IPS-20b (cell line): ENCODE data around the gene GPC1.
"Not testable (repeated sequence)": the region's sequence is repeated elsewhere in the genome, so short reads cannot be mapped to it uniquely, and the experiment has no call there.

Experiments used
- H3K27ac ChIP-seq: one replicate; pipeline ENCODE4 v1.5.1; 2013; ENCODE audit warnings: low read length
- H3K27me3 ChIP-seq: 2 replicates; pipeline ENCODE4 v1.6.1; 2013; ENCODE audit warnings: mild to moderate bottlenecking, low read length, inconsistent platforms; ENCODE audit not compliant: insufficient read depth
- H3K36me3 ChIP-seq: 2 replicates; pipeline ENCODE4 v1.6.1; 2013; ENCODE audit warnings: low read depth, mild to moderate bottlenecking, inconsistent platforms, low read length, moderate library complexity; ENCODE audit not compliant: insufficient read depth
- H3K4me1 ChIP-seq: 2 replicates; pipeline ENCODE4 v1.6.1; 2013; ENCODE audit warnings: mild to moderate bottlenecking, control low read depth, inconsistent platforms, low read length, moderate library complexity; ENCODE audit not compliant: insufficient read depth
- H3K4me3 ChIP-seq: 2 replicates; pipeline ENCODE4 v1.5.1; 2013; ENCODE audit warnings: mild to moderate bottlenecking, low read length, inconsistent platforms
- H3K9ac ChIP-seq: 2 replicates; pipeline ENCODE4 v1.6.1; 2013; ENCODE audit warnings: low read depth, mild to moderate bottlenecking, inconsistent platforms, low read length, moderate library complexity
- H3K9me3 ChIP-seq: 2 replicates; pipeline ENCODE4 v1.6.1; 2013; ENCODE audit warnings: mild to moderate bottlenecking, low read depth, low read length, inconsistent platforms; ENCODE audit not compliant: insufficient read depth

The GPC1 gene

GRCh38 chr2:240477916-240478315 lies 42.5 kb downstream of the GPC1 start:
- H3K9me3 ChIP-seq: peaks cover 3% of the 10 kb centered on the region; the same call in 1 of the 2 replicates

GRCh38 chr2:240478346-240479110 lies 43.1 kb downstream of the GPC1 start:
- H3K9me3 ChIP-seq: peaks cover 3% of the 10 kb centered on the region; the same call in 1 of the 2 replicates
- no peak overlapping the region for H3K27ac ChIP-seq
- no peak overlapping the region for H3K9ac ChIP-seq
- no peaks in the 10 kb centered on the region for H3K4me1 ChIP-seq
- no peaks in the 10 kb centered on the region for H3K36me3 ChIP-seq
- 0 out of 2 replicates have a peak, but pooled peaks cover 5% of the 10 kb centered on the region for H3K27me3 ChIP-seq
- H3K4me3 ChIP-seq: no peak overlapping the region

More at GRCh38 chr2:240477916-240478315, 42.5 kb downstream of the GPC1 start:
- no peak overlapping the region for H3K4me3 ChIP-seq
- H3K27ac ChIP-seq: no peak overlapping the region
- no peaks in the 10 kb centered on the region for H3K4me1 ChIP-seq
- no peak overlapping the region for H3K9ac ChIP-seq
- 0 out of 2 replicates have a peak, but pooled peaks cover 5% of the 10 kb centered on the region for H3K27me3 ChIP-seq
- no peaks in the 10 kb centered on the region for H3K36me3 ChIP-seq

GRCh38 chr2:240479111-240479501 lies 43.6 kb downstream of the GPC1 start:
- H3K9ac ChIP-seq: no peak overlapping the region
- H3K4me1 ChIP-seq: no peaks in the 10 kb centered on the region
- no peak overlapping the region for H3K4me3 ChIP-seq
- no peaks in the 10 kb centered on the region for H3K36me3 ChIP-seq
- peaks cover 3% of the 10 kb centered on the region; the same call in 1 of the 2 replicates for H3K9me3 ChIP-seq
- 0 out of 2 replicates have a peak, but pooled peaks cover 5% of the 10 kb centered on the region for H3K27me3 ChIP-seq
- H3K27ac ChIP-seq: no peak overlapping the region

GRCh38 chr2:240480834-240481623 lies 45.6 kb downstream of the GPC1 start:
- Histone ChIP-seq H3K27me3 (0 out of 2 replicates have a peak, but pooled peaks cover 5% of the 10 kb centered on the region), H3K27ac (no peak overlapping the region), H3K9me3 (no peaks in the 10 kb centered on the region), H3K4me3 (no peak overlapping the region), H3K36me3 (no peaks in the 10 kb centered on the region), H3K9ac (no peak overlapping the region), H3K4me1 (no peaks in the 10 kb centered on the region)

GRCh38 chr2:240481720-240482119 lies 46.3 kb downstream of the GPC1 start:
- H3K4me1 ChIP-seq: no peaks in the 10 kb centered on the region
- 0 out of 2 replicates have a peak, but pooled peaks cover 5% of the 10 kb centered on the region for H3K27me3 ChIP-seq
- no peaks in the 10 kb centered on the region for H3K9me3 ChIP-seq
- no peaks in the 10 kb centered on the region for H3K36me3 ChIP-seq
- H3K4me3 ChIP-seq: no peak overlapping the region
- no peak overlapping the region for H3K9ac ChIP-seq
- H3K27ac ChIP-seq: no peak overlapping the region

GRCh38 chr2:240482141-240482540 lies 46.7 kb downstream of the GPC1 start:
- Histone ChIP-seq H3K27ac (no peak overlapping the region), H3K9ac (no peak overlapping the region), H3K4me3 (no peak overlapping the region), H3K27me3 (0 out of 2 replicates have a peak, but pooled peaks cover 5% of the 10 kb centered on the region), H3K36me3 (no peaks in the 10 kb centered on the region), H3K9me3 (peaks cover 3% of the 10 kb centered on the region), H3K4me1 (no peaks in the 10 kb centered on the region)

- Histone ChIP-seq H3K27ac (no peak overlapping the region), H3K4me1 (no peaks in the 10 kb centered on the region), H3K27me3 (no peaks in the 10 kb centered on the region), H3K36me3 (no peaks in the 10 kb centered on the region), H3K9ac (no peak overlapping the region), H3K4me3 (no peak overlapping the region), H3K9me3 (peaks cover 42% of the 10 kb centered on the region)
These were observed 56.0 kb downstream of the GPC1 start for GRCh38 chr2:240491483-240491882.

- no peaks in the 10 kb centered on the region for H3K4me1 ChIP-seq
- no peaks in the 10 kb centered on the region for H3K36me3 ChIP-seq
- no peak overlapping the region for H3K4me3 ChIP-seq
- no peak overlapping the region for H3K27ac ChIP-seq
- H3K9me3 ChIP-seq: peaks cover 23% of the 10 kb centered on the region; the same call in 1 of the 2 replicates
- H3K27me3 ChIP-seq: no peaks in the 10 kb centered on the region
- H3K9ac ChIP-seq: no peak overlapping the region
These were observed 58.8 kb downstream of the GPC1 start for GRCh38 chr2:240494194-240494793.

- not testable (repeated sequence) for H3K4me3 ChIP-seq, H3K27ac ChIP-seq, H3K9ac ChIP-seq, H3K36me3 ChIP-seq, H3K4me1 ChIP-seq, H3K27me3 ChIP-seq
- H3K9me3 ChIP-seq: peaks cover 18% of the 10 kb centered on the region; the same call in 1 of the 2 replicates
These were observed 59.5 kb downstream of the GPC1 start for GRCh38 chr2:240494942-240495341.

GRCh38 chr2:240497082-240497481 lies 61.6 kb downstream of the GPC1 start:
- H3K9ac ChIP-seq, H3K9me3 ChIP-seq, H3K4me3 ChIP-seq, H3K4me1 ChIP-seq, H3K27me3 ChIP-seq, H3K27ac ChIP-seq, H3K36me3 ChIP-seq: not testable (repeated sequence)

GRCh38 chr2:240498171-240498957 lies 62.9 kb downstream of the GPC1 start:
- Histone ChIP-seq H3K36me3 (no peaks in the 10 kb centered on the region), H3K9ac (no peak overlapping the region), H3K27ac (no peak overlapping the region), H3K4me1 (no peaks in the 10 kb centered on the region), H3K27me3 (no peaks in the 10 kb centered on the region), H3K4me3 (no peak overlapping the region), H3K9me3 (no peaks in the 10 kb centered on the region)
